CD4-positive, alpha-beta T cell treated with Interleukin-10 for 1 hour (primary cell): ENCODE measurements around the gene CAPN15.
"Not testable (repeated sequence)": the region's sequence is repeated elsewhere in the genome, so short reads cannot be mapped to it uniquely, and the experiment has no call there.

Experiments
- DNase-seq: peaks from one replicate; pipeline ENCODE4 v3.0.0-alpha.2; 2020

CAPN15 gene

GRCh38 chr16:507527-507926, 20.0 kb upstream of the CAPN15 start:
- DNase-seq = not testable (repeated sequence)

GRCh38 chr16:507996-508395, 19.5 kb upstream of the CAPN15 start:
- DNase-seq = no peak

- DNase-seq = no peak
Observed at GRCh38 chr16:508884-509736, 18.4 kb upstream of the CAPN15 start.

GRCh38 chr16:510066-510825, 17.3 kb upstream of the CAPN15 start:
- no peak for DNase-seq

- DNase-seq = no peak
Observed at GRCh38 chr16:512802-513201, 14.7 kb upstream of the CAPN15 start.

GRCh38 chr16:513950-514349, 13.6 kb upstream of the CAPN15 start:
- DNase-seq = no peak

- no peak for DNase-seq
Observed at GRCh38 chr16:515175-515938, 12.2 kb upstream of the CAPN15 start.

- DNase-seq = no peak
Observed at GRCh38 chr16:515939-516226, 11.6 kb upstream of the CAPN15 start.

- DNase-seq = no peak
Observed at GRCh38 chr16:516301-516700, 11.2 kb upstream of the CAPN15 start.

- no peak for DNase-seq
Observed at GRCh38 chr16:518858-519257, 8.7 kb upstream of the CAPN15 start.

- no peak for DNase-seq
Observed at GRCh38 chr16:519425-519824, 8.1 kb upstream of the CAPN15 start.

- no peak for DNase-seq
Observed at GRCh38 chr16:519841-520687, 7.4 kb upstream of the CAPN15 start.

- no peak for DNase-seq
Observed at GRCh38 chr16:520847-521246, 6.7 kb upstream of the CAPN15 start.

- DNase-seq = no peak
Observed at GRCh38 chr16:521381-522210, 5.9 kb upstream of the CAPN15 start.

GRCh38 chr16:522320-523096, 5.0 kb upstream of the CAPN15 start:
- no peak for DNase-seq

- no peak for DNase-seq
Observed at GRCh38 chr16:523097-523741, 4.3 kb upstream of the CAPN15 start.

- no peak for DNase-seq
Observed at GRCh38 chr16:524274-525040, 3.1 kb upstream of the CAPN15 start.

- DNase-seq = no peak
Observed at GRCh38 chr16:525123-525519, 2.4 kb upstream of the CAPN15 start.

- peak; percentile 33 for DNase-seq
Observed at GRCh38 chr16:525520-526180, 1.9 kb upstream of the CAPN15 start.
